Stimulated activated CD8-positive, alpha-beta memory T cell treated with anti-CD3 and anti-CD28 coated beads, Interleukin-7, amount 100 ng/mL, for 4 hours (primary cell): ENCODE results near the gene CDC14A.

Experiments
- DNase-seq, 2 donors: peaks; one replicate each; pipeline ENCODE4 v3.0.0-alpha.2; 2020; ENCODE audit warnings: low read depth in 2 of 2

Gene CDC14A

GRCh38 chr1:100538913-100539835 is 186.9 kb downstream of the CDC14A start:
- peak in 1 of 2 donors; percentile 10 for DNase-seq

GRCh38 chr1:100539836-100540536 is 187.7 kb downstream of the CDC14A start:
- DNase-seq, result no peak

DNA sequence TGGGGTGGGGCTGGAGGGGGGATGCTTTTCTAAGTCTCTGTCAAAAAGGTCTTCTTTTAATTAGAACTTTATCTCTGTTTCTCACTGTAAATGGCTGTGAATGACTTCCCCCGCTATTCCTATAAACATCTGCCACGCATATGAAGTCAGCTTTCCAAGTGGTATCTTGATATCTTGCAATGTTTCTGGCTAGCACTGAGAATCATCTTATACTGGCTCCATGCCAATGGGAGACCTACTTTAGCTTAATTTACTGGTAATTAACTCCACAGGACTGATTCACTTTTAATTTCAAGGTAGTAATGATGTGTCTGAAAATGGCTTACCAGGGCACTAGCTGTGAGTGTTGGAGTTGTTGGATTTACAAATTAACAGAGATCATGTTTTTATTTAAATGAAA is 190.0 kb downstream of the CDC14A start:
- no peak for DNase-seq

DNA sequence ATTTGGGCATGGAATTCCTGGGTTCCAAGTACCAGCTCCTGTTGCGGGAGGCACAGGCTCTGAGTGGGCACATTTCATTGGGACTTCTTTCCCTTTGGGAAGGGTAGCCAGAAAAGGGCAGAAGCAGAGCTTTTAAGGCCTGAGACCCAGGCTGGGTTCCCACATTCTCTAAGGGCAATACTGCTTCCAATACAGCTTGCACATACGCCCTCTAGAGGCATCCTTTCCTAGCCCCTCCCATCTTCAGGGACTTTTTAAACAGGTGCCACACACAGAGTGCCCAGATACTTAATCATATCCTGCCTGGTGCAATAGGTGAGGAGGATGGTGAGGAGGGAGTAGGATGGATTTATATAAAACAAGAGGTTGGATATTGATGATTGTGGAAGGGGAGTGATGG is 191.3 kb downstream of the CDC14A start:
- DNase-seq, result no peak

- DNase-seq, result no peak
Observed at GRCh38 chr1:100544791-100545190, 192.5 kb downstream of the CDC14A start.

- no peak for DNase-seq
Observed at GRCh38 chr1:100545855-100546254, 193.5 kb downstream of the CDC14A start.

DNA sequence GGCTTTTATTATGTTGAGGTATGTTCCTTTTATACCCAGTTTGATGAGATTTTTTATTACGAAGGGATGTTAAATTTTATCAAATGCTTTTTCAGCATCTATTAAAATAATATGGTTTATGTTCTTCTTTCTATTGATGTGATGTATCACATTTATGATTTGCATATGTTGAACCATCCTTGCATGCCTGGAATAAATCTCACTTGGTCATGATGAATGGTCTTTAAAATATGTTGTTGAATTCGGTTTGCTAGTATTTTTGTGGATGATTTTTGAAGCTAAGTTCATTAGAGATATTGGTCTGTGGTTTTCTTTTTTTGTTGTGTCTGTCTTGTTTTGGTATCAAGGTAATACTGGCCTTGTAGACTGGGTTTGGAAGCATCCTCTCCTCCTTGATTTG is 199.7 kb downstream of the CDC14A start:
- no peak for DNase-seq

- no peak for DNase-seq
Observed at GRCh38 chr1:100552922-100553321, 200.6 kb downstream of the CDC14A start.

DNA sequence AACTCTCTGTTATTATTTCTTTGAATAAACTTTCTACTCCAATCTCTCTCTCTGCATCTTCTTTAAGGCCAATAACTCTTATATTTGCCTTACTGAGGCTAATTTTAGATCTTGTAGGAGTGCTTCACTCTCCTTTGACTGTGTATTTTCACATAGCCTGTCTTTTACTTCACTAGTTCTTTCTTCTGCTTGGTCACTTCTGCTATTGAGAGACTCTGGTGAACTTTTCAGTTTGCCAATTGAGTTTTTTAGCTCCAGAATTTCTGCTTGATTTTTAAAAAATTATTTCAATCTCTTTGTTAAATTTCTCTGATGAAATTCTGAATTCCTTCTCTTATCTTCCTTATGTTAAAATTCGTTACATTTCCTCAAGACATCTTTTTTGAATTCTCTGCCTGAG is 203.9 kb downstream of the CDC14A start:
- no peak for DNase-seq

GRCh38 chr1:100556925-100557605 is 204.8 kb downstream of the CDC14A start:
- no peak for DNase-seq

DNA sequence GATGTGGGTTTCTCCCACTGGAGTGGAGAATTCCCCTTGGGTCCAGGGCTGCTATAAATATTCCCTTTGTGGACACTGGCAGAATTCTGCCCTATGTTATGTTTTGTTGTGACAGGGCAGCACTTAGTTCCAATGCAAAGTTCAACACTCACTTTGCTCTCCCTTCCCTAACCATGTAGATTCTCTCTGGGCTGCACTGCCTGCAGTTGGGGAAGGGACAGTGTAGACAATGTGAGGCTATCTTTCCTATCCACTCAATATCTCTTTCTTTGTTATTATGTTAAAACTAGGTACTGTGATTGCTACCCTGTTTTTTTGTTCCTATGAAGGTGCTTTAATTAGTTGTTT is 205.3 kb downstream of the CDC14A start:
- no peak for DNase-seq

DNA sequence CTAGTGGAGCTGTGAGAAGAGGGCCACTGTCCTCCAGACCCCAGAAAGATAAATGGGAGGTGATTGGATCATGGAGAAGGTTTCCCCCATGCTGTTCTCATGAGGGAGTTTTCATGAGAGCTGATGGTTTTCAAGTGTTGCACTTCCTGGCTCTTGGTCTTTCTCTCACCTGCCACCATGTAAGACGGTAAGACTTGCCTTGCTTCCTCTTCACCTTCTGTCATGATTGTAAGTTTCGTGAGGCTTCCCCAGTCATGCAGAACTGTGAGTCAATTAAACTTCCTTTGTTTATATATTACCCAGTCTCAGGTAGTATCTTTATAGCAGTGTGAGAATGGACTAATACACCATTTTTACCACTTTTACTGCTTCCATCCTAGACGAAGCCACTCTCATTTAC is 213.2 kb downstream of the CDC14A start:
- DNase-seq, result no peak

DNA sequence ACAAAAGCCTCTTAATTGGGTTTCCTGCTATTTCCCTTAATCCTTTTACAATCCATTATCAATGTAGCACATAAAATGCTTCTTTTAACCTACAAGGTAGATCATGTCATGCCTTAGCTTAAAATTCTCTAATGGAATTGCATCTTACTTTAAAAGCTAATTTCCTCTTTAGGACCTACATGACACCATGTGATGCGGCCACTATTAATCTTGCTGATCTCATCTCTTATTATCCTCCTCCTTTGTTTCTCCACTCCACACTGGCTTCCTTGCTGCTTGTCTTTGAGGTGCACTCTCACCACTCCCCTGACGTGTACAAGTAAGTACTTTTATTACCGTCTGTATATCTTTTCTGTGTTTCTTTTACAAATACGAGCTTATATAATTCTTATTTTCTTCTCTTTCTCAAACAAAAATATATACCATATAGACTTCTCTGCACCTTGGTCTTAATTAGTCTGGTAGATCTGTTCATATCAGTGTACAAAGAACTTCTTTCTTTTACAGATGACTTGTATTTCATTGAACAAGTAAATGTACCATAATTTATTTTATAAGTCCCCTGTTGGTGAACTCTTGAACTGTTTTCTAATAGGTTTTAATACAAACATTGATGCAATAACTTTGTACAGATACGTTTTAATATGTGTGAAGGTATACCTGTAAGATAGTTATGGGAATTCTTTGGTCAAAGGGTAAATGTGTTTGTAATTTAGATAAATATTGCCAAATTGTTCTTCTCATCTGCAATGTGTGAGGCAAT is 213.8 kb downstream of the CDC14A start:
- DNase-seq, result no peak

- DNase-seq, result no peak
Observed at GRCh38 chr1:100567062-100567461, 214.8 kb downstream of the CDC14A start.
